ENCODE measurements around the gene WDFY4. TPM values are rescaled to one million over a fixed set of nuclear protein-coding genes. Genes with fewer than 3 reads are reported as not detected.

Gene WDFY4
- total RNA-seq, 1 donor from 2014 or later = 4.3 TPM

- Mint-ChIP-seq H3K4me1 (peaks cover 5% of the 10 kb centered on the region), H3K4me3 (no peak overlapping the region), H3K27ac (no peak overlapping the region), H3K36me3 (no peaks in the 10 kb centered on the region), H3K9me3 (no peaks in the 10 kb centered on the region), H3K27me3 (ENCODE audit: low read depth) (peaks cover 2% of the 10 kb centered on the region)
- no peak for DNase-seq (ENCODE audit: low spot score in 2 of 2, unreplicated experiment in 2 of 2)
- TF ChIP-seq, protein P1, sequence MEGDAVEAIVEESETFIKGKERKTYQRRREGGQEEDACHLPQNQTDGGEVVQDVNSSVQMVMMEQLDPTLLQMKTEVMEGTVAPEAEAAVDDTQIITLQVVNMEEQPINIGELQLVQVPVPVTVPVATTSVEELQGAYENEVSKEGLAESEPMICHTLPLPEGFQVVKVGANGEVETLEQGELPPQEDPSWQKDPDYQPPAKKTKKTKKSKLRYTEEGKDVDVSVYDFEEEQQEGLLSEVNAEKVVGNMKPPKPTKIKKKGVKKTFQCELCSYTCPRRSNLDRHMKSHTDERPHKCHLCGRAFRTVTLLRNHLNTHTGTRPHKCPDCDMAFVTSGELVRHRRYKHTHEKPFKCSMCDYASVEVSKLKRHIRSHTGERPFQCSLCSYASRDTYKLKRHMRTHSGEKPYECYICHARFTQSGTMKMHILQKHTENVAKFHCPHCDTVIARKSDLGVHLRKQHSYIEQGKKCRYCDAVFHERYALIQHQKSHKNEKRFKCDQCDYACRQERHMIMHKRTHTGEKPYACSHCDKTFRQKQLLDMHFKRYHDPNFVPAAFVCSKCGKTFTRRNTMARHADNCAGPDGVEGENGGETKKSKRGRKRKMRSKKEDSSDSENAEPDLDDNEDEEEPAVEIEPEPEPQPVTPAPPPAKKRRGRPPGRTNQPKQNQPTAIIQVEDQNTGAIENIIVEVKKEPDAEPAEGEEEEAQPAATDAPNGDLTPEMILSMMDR (IDR thresholded peaks at IDR 0.05; ENCODE audit: unreplicated experiment) = no peak
Observed at GRCh38 chr10:48946891-48947500, 262.3 kb downstream of the WDFY4 start.

- H3K4me3 Mint-ChIP-seq = no peak overlapping the region
- H3K9me3 Mint-ChIP-seq = no peaks in the 10 kb centered on the region
- TF ChIP-seq, protein P1 (IDR thresholded peaks at IDR 0.05; ENCODE audit: unreplicated experiment) = no peak
- no peak overlapping the region for H3K27ac Mint-ChIP-seq
- DNase-seq (ENCODE audit: low spot score in 2 of 2, unreplicated experiment in 2 of 2) = no peak
- H3K4me1 Mint-ChIP-seq = peaks cover 5% of the 10 kb centered on the region
- H3K36me3 Mint-ChIP-seq = no peaks in the 10 kb centered on the region
- peaks cover 2% of the 10 kb centered on the region for H3K27me3 Mint-ChIP-seq (ENCODE audit: low read depth)
Observed at GRCh38 chr10:48947690-48948469, 263.2 kb downstream of the WDFY4 start.

DNA sequence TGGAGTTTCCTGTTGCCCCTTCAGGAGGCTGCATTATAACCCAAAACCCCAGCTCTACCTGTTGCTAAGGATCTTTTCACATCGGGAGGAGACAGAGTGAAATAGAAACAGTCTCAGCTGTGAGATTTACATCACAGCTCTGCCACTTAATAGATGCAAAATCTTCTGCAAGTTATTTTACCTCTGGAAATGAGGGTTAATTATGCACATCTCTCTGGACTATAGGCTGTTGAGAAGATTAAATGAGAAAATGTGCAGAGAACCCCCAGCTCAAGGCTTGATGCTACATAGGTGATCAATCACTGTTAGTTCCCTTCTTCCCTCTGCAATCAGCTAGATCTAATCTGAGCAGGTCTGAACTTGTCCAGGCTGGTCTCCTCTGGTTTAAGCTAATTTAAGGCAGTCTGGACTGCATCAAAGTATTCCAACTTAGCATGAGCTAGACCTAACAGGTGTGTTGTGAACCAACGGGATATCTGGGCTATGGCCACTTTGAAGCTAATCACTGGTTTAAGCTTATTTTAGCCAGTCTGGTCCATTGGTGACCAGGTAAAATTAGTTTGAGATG is 263.9 kb downstream of the WDFY4 start:
- H3K27ac Mint-ChIP-seq = no peak overlapping the region
- no peaks in the 10 kb centered on the region for H3K36me3 Mint-ChIP-seq
- H3K27me3 Mint-ChIP-seq (ENCODE audit: low read depth) = peaks cover 2% of the 10 kb centered on the region
- TF ChIP-seq, protein P1 (IDR thresholded peaks at IDR 0.05; ENCODE audit: unreplicated experiment) = no peak
- peaks cover 5% of the 10 kb centered on the region for H3K4me1 Mint-ChIP-seq
- no peak overlapping the region for H3K4me3 Mint-ChIP-seq
- no peaks in the 10 kb centered on the region for H3K9me3 Mint-ChIP-seq
- DNase-seq (ENCODE audit: low spot score in 2 of 2, unreplicated experiment in 2 of 2) = no peak

DNA sequence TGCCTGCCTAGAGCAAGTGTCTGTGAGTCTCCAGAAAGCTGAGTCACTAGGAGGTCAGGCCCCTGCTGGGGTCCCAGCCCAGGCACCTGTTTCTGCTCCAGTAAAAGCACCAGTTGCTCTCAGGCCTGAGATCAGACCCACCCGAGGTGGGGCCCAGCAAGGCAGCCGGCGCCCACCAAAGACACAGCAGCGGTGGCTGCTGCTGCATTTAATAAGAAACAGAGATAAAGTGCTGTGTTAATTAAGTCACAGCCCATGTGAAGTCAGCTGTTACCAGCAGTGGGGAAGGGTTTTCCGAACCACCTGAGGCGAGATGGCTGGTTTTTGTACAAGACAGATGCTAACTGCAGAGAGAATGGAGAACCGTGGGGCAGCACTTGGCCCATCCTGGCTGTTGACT is 267.0 kb downstream of the WDFY4 start:
- TF ChIP-seq, protein P1 (IDR thresholded peaks at IDR 0.05; ENCODE audit: unreplicated experiment) = no peak
- no peaks in the 10 kb centered on the region for H3K9me3 Mint-ChIP-seq
- H3K27me3 Mint-ChIP-seq (ENCODE audit: low read depth) = peaks cover 2% of the 10 kb centered on the region
- H3K36me3 Mint-ChIP-seq = no peaks in the 10 kb centered on the region
- H3K27ac Mint-ChIP-seq = no peak overlapping the region
- H3K4me3 Mint-ChIP-seq = no peak overlapping the region
- H3K4me1 Mint-ChIP-seq = peaks cover 5% of the 10 kb centered on the region
- DNase-seq (ENCODE audit: low spot score in 2 of 2, unreplicated experiment in 2 of 2) = no peak

DNA sequence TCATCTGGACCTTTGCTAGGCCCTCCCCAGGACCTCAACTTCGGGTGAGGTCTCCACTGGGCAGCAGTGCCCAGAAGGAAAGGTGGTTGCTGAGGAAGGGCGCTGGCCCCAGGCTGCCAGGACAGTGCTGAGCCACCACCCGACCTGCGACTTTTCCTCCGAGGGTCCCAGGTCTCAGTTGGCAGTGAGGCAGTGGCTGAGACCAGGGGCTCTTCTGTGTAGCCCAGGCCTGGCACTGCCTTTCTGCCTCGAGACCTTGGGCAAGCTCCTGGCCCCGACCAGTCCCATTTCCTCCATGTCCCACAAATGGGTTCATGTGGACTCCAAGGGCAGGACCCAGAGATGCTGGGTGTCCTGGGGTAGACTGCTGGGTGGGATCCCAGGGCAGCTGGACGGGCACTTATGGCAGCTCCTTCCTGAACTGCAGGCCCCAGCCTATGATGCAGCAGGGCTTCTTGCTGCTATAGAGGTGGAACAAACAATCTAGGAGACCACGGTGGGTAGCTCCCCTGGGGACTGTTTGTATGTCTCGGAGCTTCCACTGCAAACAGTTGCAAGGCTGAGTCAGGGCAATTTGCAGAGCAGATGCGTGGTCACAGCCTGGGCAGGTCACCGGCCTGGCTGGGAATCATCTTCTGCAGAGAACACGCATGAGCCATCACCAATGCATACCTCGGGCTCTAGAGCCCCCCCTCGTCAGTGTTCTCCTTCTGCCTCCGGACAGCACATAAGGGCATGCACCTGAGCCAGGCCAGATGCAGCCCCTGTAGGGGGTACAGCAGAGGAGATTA is 272.9 kb downstream of the WDFY4 start:
- Mint-ChIP-seq H3K36me3 (no peaks in the 10 kb centered on the region), H3K9me3 (no peaks in the 10 kb centered on the region), H3K4me1 (no peaks in the 10 kb centered on the region), H3K27ac (no peak overlapping the region), H3K4me3 (no peak overlapping the region), H3K27me3 (ENCODE audit: low read depth) (peaks cover 18% of the 10 kb centered on the region)
- no peak for DNase-seq (ENCODE audit: low spot score in 2 of 2, unreplicated experiment in 2 of 2)
- TF ChIP-seq, protein P1 (IDR thresholded peaks at IDR 0.05; ENCODE audit: unreplicated experiment) = no peak

Data from mesothelial cell of epicardium (in vitro differentiated cells).